Karpas-422 (cell line): ENCODE measurements around the gene VWA1. TPM values are rescaled to one million over a fixed set of nuclear protein-coding genes. Genes with fewer than 3 reads are reported as not detected.
"Not testable (repeated sequence)": the region's sequence is repeated elsewhere in the genome, so short reads cannot be mapped to it uniquely, and the experiment has no call there.

ENCODE experiments used
- DNase-seq: peaks from one replicate; pipeline ENCODE4 v3.0.0-alpha.2; 2015
- H2AFZ ChIP-seq: fragments of 200-600 bp; sonication (generic); 2 replicates; pipeline ENCODE4 v1.6.1; 2014; ENCODE audit warnings: antibody characterized with exemption, low read length, mixed read lengths
- H3K27ac ChIP-seq: fragments of 200-600 bp; sonication (generic); 2 replicates; pipeline ENCODE4 v1.5.1; 2014; ENCODE audit warnings: mild to moderate bottlenecking, low read length, moderate library complexity
- H3K27me3 ChIP-seq: fragments of 200-600 bp; sonication (generic); 2 replicates; pipeline ENCODE4 v1.6.1; 2014; ENCODE audit warnings: low read length, mixed read lengths
- H3K36me3 ChIP-seq: fragments of 200-600 bp; sonication (generic); 2 replicates; pipeline ENCODE4 v1.6.1; 2014; ENCODE audit warnings: low read length, mixed read lengths; ENCODE audit not compliant: insufficient read depth
- H3K4me1 ChIP-seq: fragments of 200-600 bp; sonication (generic); 2 replicates; pipeline ENCODE4 v1.6.1; 2014; ENCODE audit warnings: mild to moderate bottlenecking, low read length, mixed read lengths
- H3K4me2 ChIP-seq: fragments of 200-600 bp; sonication (generic); 2 replicates; pipeline ENCODE4 v1.6.1; 2014; ENCODE audit warnings: low read length, low read depth, mild to moderate bottlenecking; ENCODE audit not compliant: poor library complexity, severe bottlenecking
- H3K4me3 ChIP-seq: fragments of 200-600 bp; sonication (generic); 2 replicates; pipeline ENCODE4 v1.5.1; 2014; ENCODE audit warnings: mild to moderate bottlenecking, antibody characterized with exemption, low read length, mixed read lengths
- H3K79me2 ChIP-seq: fragments of 200-600 bp; sonication (generic); 2 replicates; pipeline ENCODE4 v1.6.1; 2014; ENCODE audit warnings: mild to moderate bottlenecking, low read length, mixed read lengths
- H3K9ac ChIP-seq: fragments of 200-600 bp; sonication (generic); 2 replicates; pipeline ENCODE4 v1.6.0; 2014; ENCODE audit warnings: low read length
- H3K9me2 ChIP-seq: fragments of 200-600 bp; sonication (generic), shearing (Covaris generic); replicated peaks from 2 replicates; pipeline ENCODE4 v1.6.0; 2014; ENCODE audit warnings: mild to moderate bottlenecking, low read length, moderate library complexity; ENCODE audit not compliant: insufficient read depth
- H3K9me3 ChIP-seq: fragments of 300-700, 200-600 bp; sonication (generic); 2 replicates; pipeline ENCODE4 v1.6.1; 2014; ENCODE audit warnings: low read length, mixed read lengths
- H4K20me1 ChIP-seq: fragments of 200-600 bp; sonication (generic); 2 replicates; pipeline ENCODE4 v1.6.1; 2014; ENCODE audit warnings: mild to moderate bottlenecking, antibody characterized with exemption, low read length, low read depth; ENCODE audit not compliant: insufficient read depth
- total RNA-seq: library from RNA; depleted of rRNA; stranded (reverse); fragments of >200 nt; shearing (Covaris generic); gene quantifications from 2 replicates; pipeline ENCODE4 v1.2.3, GENCODE V29; 2014; ENCODE audit warnings: low replicate concordance

The VWA1 gene
- total RNA-seq, 1 experiment from 2014 or later, result not detected

- H3K27ac ChIP-seq, result no peak overlapping the region
- H4K20me1 ChIP-seq, result no peaks in the 10 kb centered on the region
- H3K4me1 ChIP-seq, result peaks cover 7% of the 10 kb centered on the region; the same call in 1 of the 2 replicates
- H3K36me3 ChIP-seq, result no peaks in the 10 kb centered on the region
- no peaks in the 10 kb centered on the region for H3K9me3 ChIP-seq
- H3K9ac ChIP-seq, result no peak overlapping the region
- no peak overlapping the region for H3K4me3 ChIP-seq
- H3K4me2 ChIP-seq, result no peak overlapping the region
- DNase-seq, result no peak
- H3K79me2 ChIP-seq, result no peaks in the 10 kb centered on the region
- H2AFZ ChIP-seq, result no peak overlapping the region
- no peaks in the 10 kb centered on the region for H3K9me2 ChIP-seq
- no peaks in the 10 kb centered on the region for H3K27me3 ChIP-seq
These were observed 4.9 kb downstream of the VWA1 start for GRCh38 chr1:1440262-1441001.

DNA sequence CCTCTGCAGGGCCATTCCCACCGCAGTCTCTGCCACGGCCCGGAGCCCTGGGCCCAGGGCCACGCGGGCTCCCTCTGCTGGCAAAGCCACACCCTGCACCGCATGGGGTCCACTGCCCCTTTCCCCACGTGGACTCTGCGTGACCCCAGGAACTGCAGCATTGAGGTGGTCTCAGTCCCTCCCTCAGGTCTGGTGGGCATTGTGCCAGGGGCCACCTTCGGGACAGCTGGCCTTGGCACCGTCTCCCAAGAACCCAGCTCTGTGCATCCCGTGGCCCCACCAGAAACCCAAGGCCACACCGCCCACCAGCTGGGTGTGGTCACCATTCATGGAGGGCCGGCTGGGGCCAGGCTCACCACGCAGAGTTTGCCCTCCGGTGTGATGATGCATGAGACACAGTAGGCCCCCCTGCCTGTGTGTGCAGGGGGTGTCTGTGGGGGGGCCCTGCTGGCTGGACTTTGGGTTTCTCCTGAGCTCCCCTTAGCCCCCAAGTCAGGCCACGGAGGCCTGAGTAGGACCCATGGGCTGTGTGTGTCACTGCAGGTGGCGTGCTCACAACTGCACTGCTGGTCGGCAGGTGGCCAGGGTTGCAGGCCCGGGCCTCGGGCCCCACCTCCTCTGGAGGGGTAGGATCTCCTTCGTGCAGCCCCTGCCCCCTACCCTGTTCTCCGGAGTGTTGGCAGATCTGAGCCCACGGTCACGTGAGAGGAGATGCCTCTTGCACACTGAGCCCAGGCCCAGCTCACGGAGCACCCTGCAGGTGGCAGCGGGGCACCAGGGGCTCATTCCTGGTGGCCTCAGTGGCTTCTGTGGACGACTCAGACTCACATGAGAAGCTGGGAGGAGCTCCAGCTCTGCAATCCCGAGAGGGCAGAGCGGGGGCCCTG is 5.8 kb downstream of the VWA1 start:
- no peaks in the 10 kb centered on the region for H4K20me1 ChIP-seq
- no peak overlapping the region for H3K4me3 ChIP-seq
- H3K27me3 ChIP-seq, result no peaks in the 10 kb centered on the region
- H3K36me3 ChIP-seq, result no peaks in the 10 kb centered on the region
- no peak overlapping the region for H3K27ac ChIP-seq
- no peaks in the 10 kb centered on the region for H3K9me3 ChIP-seq
- no peaks in the 10 kb centered on the region for H3K79me2 ChIP-seq
- peak overlapping the region; percentile 69; the same call in 1 of the 2 replicates for H2AFZ ChIP-seq
- H3K4me1 ChIP-seq, result peaks cover 7% of the 10 kb centered on the region; the same call in 1 of the 2 replicates
- no peaks in the 10 kb centered on the region for H3K9me2 ChIP-seq
- H3K9ac ChIP-seq, result no peak overlapping the region
- peak; percentile 81 for DNase-seq
- no peak overlapping the region for H3K4me2 ChIP-seq

GRCh38 chr1:1442069-1442770 is 6.7 kb downstream of the VWA1 start:
- Histone ChIP-seq H3K4me2 (no peak overlapping the region), H3K79me2 (no peaks in the 10 kb centered on the region), H3K4me1 (peaks cover 7% of the 10 kb centered on the region; the same call in 1 of the 2 replicates), H2AFZ (no peak overlapping the region), H3K27me3 (no peaks in the 10 kb centered on the region), H3K4me3 (no peak overlapping the region), H3K27ac (no peak overlapping the region), H3K9me3 (no peaks in the 10 kb centered on the region), H4K20me1 (no peaks in the 10 kb centered on the region), H3K36me3 (no peaks in the 10 kb centered on the region), H3K9ac (no peak overlapping the region), H3K9me2 (no peaks in the 10 kb centered on the region)
- DNase-seq, result no peak

DNA sequence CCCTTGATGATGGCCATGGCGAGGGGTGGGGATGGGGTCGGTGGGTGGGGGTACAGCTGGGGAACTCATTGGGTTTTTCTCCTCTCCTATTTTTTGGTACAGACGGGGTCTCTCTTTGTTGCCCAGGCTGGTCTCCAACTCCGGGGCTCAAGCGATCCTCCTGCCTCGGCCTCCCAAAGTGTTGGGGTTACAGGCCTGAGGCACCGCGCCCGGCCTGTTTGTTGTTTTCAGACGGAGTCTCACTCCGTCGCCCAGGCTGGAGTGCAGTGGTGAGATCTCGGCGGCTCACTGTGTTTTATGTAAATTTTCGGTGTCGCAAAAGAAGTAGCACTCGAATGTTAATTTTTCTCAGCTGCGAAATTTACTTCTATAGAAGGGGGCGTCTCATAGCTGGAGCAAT is 11.1 kb downstream of the VWA1 start:
- DNase-seq, H3K4me2 ChIP-seq: not testable (repeated sequence)

DNA sequence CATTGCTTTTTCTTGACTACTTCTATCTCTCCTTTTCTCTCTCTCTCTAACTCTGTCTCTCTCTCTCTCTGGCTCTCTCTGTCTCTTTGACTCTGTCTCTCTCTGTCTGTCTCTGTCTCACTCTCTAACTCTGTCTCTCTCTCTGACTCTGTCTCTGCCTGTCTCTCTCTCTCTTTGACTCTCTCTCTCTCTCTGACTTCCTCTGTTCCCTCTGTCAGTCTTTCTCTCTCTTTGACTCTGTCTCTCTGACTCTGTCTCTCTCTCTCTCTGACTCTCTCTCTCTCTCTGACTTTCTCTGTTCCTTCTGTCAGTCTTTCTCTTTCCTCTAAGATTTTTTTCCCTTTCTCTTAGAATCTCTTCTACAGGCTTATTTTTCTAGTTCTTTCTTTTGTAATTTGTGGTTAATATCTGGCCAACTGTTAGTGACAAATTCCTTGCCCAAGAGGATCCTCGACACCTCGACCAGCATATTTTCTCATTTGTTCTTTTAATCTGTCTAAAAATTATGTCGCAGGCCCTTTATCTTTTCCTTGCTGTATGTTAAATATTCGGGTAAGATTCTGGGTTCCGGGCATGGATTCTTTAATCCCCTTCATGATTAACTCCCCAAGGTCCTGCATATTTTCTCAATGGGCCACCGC is 13.7 kb downstream of the VWA1 start, which contains the start of gene ATAD3C:
Gene ATAD3C, plus strand, starts transcription at position 591 of the 641 bp plus-strand sequence. CDS start 995 bp downstream, outside the sequence.
- H3K9ac ChIP-seq, result no peak within 1 kb of the TSS
- H2AFZ ChIP-seq, result no peak within 1 kb of the TSS
- no peak for DNase-seq
- H3K4me2 ChIP-seq, result no peak within 1 kb of the TSS
- H3K27me3 ChIP-seq, result no peaks in the 10 kb centered on the region
- H3K79me2 ChIP-seq, result no peaks in the 10 kb centered on the region
- H4K20me1 ChIP-seq, result no peaks in the 10 kb centered on the region
- no peak within 1 kb of the TSS for H3K4me3 ChIP-seq
- no peaks in the 10 kb centered on the region for H3K4me1 ChIP-seq
- no peak within 1 kb of the TSS for H3K27ac ChIP-seq
- no peaks in the 10 kb centered on the region for H3K9me2 ChIP-seq
- no peaks in the 10 kb centered on the region for H3K9me3 ChIP-seq
- no peaks in the 10 kb centered on the region for H3K36me3 ChIP-seq

More for the DNA sequence above, 11.1 kb downstream of the VWA1 start:
- not testable (repeated sequence) for H3K27ac ChIP-seq, H2AFZ ChIP-seq, H3K9me3 ChIP-seq, H3K9ac ChIP-seq, H3K27me3 ChIP-seq, H4K20me1 ChIP-seq, H3K9me2 ChIP-seq, H3K79me2 ChIP-seq, H3K4me1 ChIP-seq, H3K4me3 ChIP-seq, H3K36me3 ChIP-seq

DNA sequence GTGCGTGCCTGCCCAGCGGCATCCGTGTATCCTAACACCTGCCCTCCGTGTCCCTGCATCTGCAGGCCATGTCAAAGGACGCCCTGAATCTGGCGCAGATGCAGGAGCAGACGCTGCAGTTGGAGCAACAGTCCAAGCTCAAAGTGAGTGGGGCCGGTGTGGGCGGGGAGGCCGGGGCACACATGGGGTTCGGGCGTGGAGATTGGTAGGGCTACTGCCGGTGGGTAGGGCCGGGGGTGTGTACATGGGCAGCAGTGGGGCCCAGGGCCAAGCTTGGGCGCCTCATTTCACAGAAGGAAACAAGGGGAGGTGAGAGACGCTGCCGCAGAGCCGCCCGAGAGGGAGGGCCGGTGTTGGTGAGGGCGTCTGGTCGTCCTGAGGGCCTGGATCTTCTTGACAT is 15.1 kb downstream of the VWA1 start:
- not testable (repeated sequence) for H3K4me3 ChIP-seq, H2AFZ ChIP-seq, H3K4me1 ChIP-seq, H3K36me3 ChIP-seq, H3K27ac ChIP-seq, H3K79me2 ChIP-seq, DNase-seq, H3K4me2 ChIP-seq, H4K20me1 ChIP-seq, H3K27me3 ChIP-seq, H3K9me3 ChIP-seq, H3K9me2 ChIP-seq, H3K9ac ChIP-seq

DNA sequence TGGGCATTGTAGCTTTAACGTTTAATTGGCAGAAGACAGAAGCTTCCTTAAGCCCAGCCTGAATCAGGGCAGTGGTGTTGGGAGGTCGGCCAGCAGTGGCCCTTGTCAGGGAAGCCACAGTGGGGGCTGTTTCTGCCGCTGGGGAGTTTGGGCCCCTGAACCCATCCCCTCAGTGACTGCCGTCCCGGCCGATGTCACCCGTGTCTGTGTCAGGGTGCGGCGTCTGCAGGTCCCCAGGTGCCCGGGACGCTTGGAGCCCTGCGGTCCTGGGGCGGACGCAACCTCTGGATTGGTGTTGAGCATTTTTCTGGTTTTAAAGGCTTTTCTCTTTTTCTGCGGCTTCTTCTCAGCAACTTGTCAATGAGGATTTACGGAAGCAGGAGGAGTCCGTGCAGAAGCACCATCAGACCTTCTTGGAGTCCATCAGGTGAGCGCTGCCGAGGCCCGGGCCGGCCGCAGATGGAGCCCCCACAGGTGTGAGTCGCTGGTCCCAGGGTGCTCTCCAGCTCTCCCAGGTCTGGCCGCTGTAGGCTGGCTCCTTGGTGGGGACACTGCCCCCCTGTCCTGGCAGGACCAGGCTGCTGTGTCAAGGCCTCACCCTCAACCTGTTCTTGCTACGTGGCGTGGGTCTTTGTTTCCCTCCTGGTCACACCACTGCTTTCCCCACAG is 16.3 kb downstream of the VWA1 start:
- Histone ChIP-seq H3K27me3 (no peaks in the 10 kb centered on the region), H3K36me3 (no peaks in the 10 kb centered on the region), H3K4me3 (no peak overlapping the region), H3K4me2 (no peak overlapping the region), H3K4me1 (no peaks in the 10 kb centered on the region), H2AFZ (no peak overlapping the region), H3K27ac (no peak overlapping the region), H3K9me2 (no peaks in the 10 kb centered on the region), H3K79me2 (no peaks in the 10 kb centered on the region), H4K20me1 (no peaks in the 10 kb centered on the region), H3K9me3 (no peaks in the 10 kb centered on the region), H3K9ac (no peak overlapping the region)
- DNase-seq, result no peak
